GM23338 (cell line): ENCODE results near the gene SLC25A26. TPM values are rescaled to one million over a fixed set of nuclear protein-coding genes. Genes with fewer than 3 reads are reported as not detected.

Experiments used
- ATAC-seq: fragments of 200-7000 bp; cut with Tn5 transposase; 3 replicates; pipeline ENCODE4 v1.9.1; 2020
- DNase-seq: peaks from one replicate; pipeline ENCODE4 v3.0.0-alpha.2; 2015; ENCODE audit warnings: low spot score
- H2AFZ ChIP-seq: fragments of 200-600 bp; sonication (generic); 2 replicates; pipeline ENCODE4 v1.8.0; 2016; ENCODE audit warnings: antibody characterized with exemption, mild to moderate bottlenecking, moderate library complexity
- H3F3A ChIP-seq: fragments of 200-600 bp; sonication (generic); replicated peaks from 2 replicates; pipeline ENCODE4 v1.8.0; 2017; ENCODE audit warnings: antibody characterized with exemption, mixed run types, low read depth
- H3K27ac ChIP-seq: fragments of 200-600 bp; sonication (generic); 2 replicates; pipeline ENCODE4 v1.6.1; 2016; ENCODE audit warnings: low read depth
- H3K27me3 ChIP-seq: fragments of 200-600 bp; sonication (generic); 2 replicates; pipeline ENCODE4 v1.8.0; 2016; ENCODE audit warnings: mild to moderate bottlenecking, mixed run types, moderate library complexity; ENCODE audit not compliant: insufficient read depth
- H3K36me3 ChIP-seq: fragments of 200-600 bp; sonication (generic); 2 replicates; pipeline ENCODE4 v1.8.0; 2016; ENCODE audit warnings: mild to moderate bottlenecking; ENCODE audit not compliant: insufficient read depth
- H3K4me1 ChIP-seq: fragments of 200-600 bp; sonication (generic); 2 replicates; pipeline ENCODE4 v1.8.0; 2016; ENCODE audit warnings: mild to moderate bottlenecking, moderate library complexity; ENCODE audit not compliant: insufficient read depth
- H3K4me2 ChIP-seq: fragments of 200-600 bp; sonication (generic); 2 replicates; pipeline ENCODE4 v1.7.1; 2017; ENCODE audit warnings: mixed run types
- H3K4me3 ChIP-seq: fragments of 200-600 bp; sonication (generic); 2 replicates; pipeline ENCODE4 v1.6.1; 2016; ENCODE audit warnings: mixed run types
- H3K79me2 ChIP-seq: fragments of 200-600 bp; sonication (generic); replicated peaks from 2 replicates; pipeline ENCODE4 v1.8.0; 2017; ENCODE audit warnings: mild to moderate bottlenecking; ENCODE audit not compliant: insufficient read depth
- H3K9me2 ChIP-seq: fragments of 200-600 bp; sonication (generic); 2 replicates; pipeline ENCODE4 v1.8.0; 2017; ENCODE audit not compliant: insufficient read depth
- H4K20me1 ChIP-seq: fragments of 200-600 bp; sonication (generic); replicated peaks from 2 replicates; pipeline ENCODE4 v1.8.0; 2017; ENCODE audit warnings: mild to moderate bottlenecking; ENCODE audit not compliant: insufficient read depth
- H3K27ac Mint-ChIP-seq: 2 replicates; pipeline ENCODE4 v1.8.0; 2020; ENCODE audit warnings: inconsistent platforms, mild to moderate bottlenecking, moderate library complexity, mixed read lengths
- H3K27me3 Mint-ChIP-seq: 3 replicates; pipeline ENCODE4 v1.8.0; 2022; ENCODE audit warnings: low read depth, mild to moderate bottlenecking, moderate library complexity, mixed read lengths, inconsistent platforms; ENCODE audit not compliant: insufficient read depth, poor library complexity
- H3K36me3 Mint-ChIP-seq: 3 replicates; pipeline ENCODE4 v1.8.0; 2021; ENCODE audit warnings: low read depth, mild to moderate bottlenecking, inconsistent platforms, moderate library complexity, mixed read lengths
- H3K4me1 Mint-ChIP-seq: 3 replicates; pipeline ENCODE4 v1.8.0; 2020; ENCODE audit warnings: mild to moderate bottlenecking, inconsistent platforms, mixed read lengths
- H3K4me3 Mint-ChIP-seq: 3 replicates; pipeline ENCODE4 v1.8.0; 2021; ENCODE audit warnings: moderate library complexity, mild to moderate bottlenecking, inconsistent platforms, mixed read lengths
- H3K9me3 Mint-ChIP-seq: 3 replicates; pipeline ENCODE4 v1.8.0; 2020; ENCODE audit warnings: moderate library complexity, mild to moderate bottlenecking, inconsistent platforms, mixed read lengths
- CREB1 ChIP-seq: fragments of 250-450 bp; sonication (Bioruptor Pico); IDR thresholded peaks from 2 replicates; pipeline ENCODE4 v1.5.0; 2020; ENCODE audit warnings: low read depth, mild to moderate bottlenecking, moderate library complexity
- CTCF ChIP-seq, 2 experiments: fragments of 200-600 bp in 1 of 2; sonication (generic) in 1 of 2; conservative IDR thresholded peaks; 2 replicates each; pipeline versions ENCODE4 v1.5.1 to v1.6.1; 2016 to 2017; ENCODE audit warnings: antibody characterized with exemption in 2 of 2, low read depth in 2 of 2, mild to moderate bottlenecking in 2 of 2, moderate library complexity in 1 of 2
- ETS1 ChIP-seq: IDR thresholded peaks from 2 replicates; pipeline ENCODE4 v1.6.1; 2016; ENCODE audit warnings: antibody characterized with exemption
- EZH2 ChIP-seq: fragments of 200-600 bp; sonication (generic); IDR thresholded peaks from one replicate; pipeline ENCODE4 v1.8.0; 2017; ENCODE audit warnings: antibody characterized with exemption, mild to moderate bottlenecking, low read depth; ENCODE audit not compliant: unreplicated experiment
- EZH2phosphoT487 ChIP-seq: fragments of 200-600 bp; sonication (generic); IDR thresholded peaks from one replicate; pipeline ENCODE4 v1.8.1; 2018; ENCODE audit warnings: antibody characterized with exemption; ENCODE audit not compliant: unreplicated experiment
- JUNB ChIP-seq: IDR thresholded peaks from one replicate; pipeline ENCODE4 v1.6.1; 2016; ENCODE audit warnings: antibody characterized with exemption; ENCODE audit not compliant: unreplicated experiment
- NANOG ChIP-seq: IDR thresholded peaks from 2 replicates; pipeline ENCODE4 v1.6.1; 2016; ENCODE audit warnings: antibody characterized with exemption, borderline replicate concordance
- POLR2AphosphoS5 ChIP-seq: IDR thresholded peaks from 2 replicates; pipeline ENCODE4 v1.6.1; 2016; ENCODE audit warnings: antibody characterized with exemption, low read depth
- REST ChIP-seq: IDR thresholded peaks from one replicate; pipeline ENCODE4 v1.6.1; 2018; ENCODE audit warnings: antibody characterized with exemption; ENCODE audit not compliant: unreplicated experiment
- STAT1 ChIP-seq: IDR thresholded peaks from one replicate; pipeline ENCODE4 v1.6.1; 2016; ENCODE audit warnings: antibody characterized with exemption; ENCODE audit not compliant: unreplicated experiment
- ZNF114 ChIP-seq: fragments of 250-450 bp; sonication (Bioruptor Pico); IDR thresholded peaks from 2 replicates; pipeline ENCODE4 v1.5.0; 2020; ENCODE audit warnings: mild to moderate bottlenecking, moderate library complexity
- ZNF331 ChIP-seq: fragments of 250-450 bp; sonication (Bioruptor Pico); IDR thresholded peaks from 2 replicates; pipeline ENCODE4 v1.5.0; 2020; ENCODE audit warnings: low read depth, mild to moderate bottlenecking, moderate library complexity
- ZNF462 ChIP-seq: fragments of 250-450 bp; sonication (Bioruptor Pico); IDR thresholded peaks from 2 replicates; pipeline ENCODE4 v1.5.0; 2020; ENCODE audit warnings: mild to moderate bottlenecking, moderate library complexity
- polyA plus RNA-seq: library from polyadenylated mRNA; unstranded; fragments of >200 nt; fragmentation: Nextera tagmentation; extraction: Ambion mirVana; gene quantifications from 2 replicates; pipeline ENCODE4 v1.2.1, GENCODE V29; 2016
- total RNA-seq: library from RNA; depleted of rRNA; stranded (reverse); fragments of >200 nt; shearing (Covaris generic); gene quantifications from 2 replicates; pipeline ENCODE4 v1.2.3, GENCODE V29; 2014

Gene SLC25A26
- total and polyA plus RNA-seq, 2 experiments from 2014 or later = 24.8 to 40.2 TPM

GRCh38 chr3:66367979-66368378 lies 147.2 kb downstream of the SLC25A26 start:
- H3K27me3 Mint-ChIP-seq = peaks cover 2% of the 10 kb centered on the region

More at GRCh38 chr3:66367979-66368378, 147.2 kb downstream of the SLC25A26 start:
- no peak for ATAC-seq
- no peak for DNase-seq
- Mint-ChIP-seq H3K36me3 (no peaks in the 10 kb centered on the region; the same call in 2 of the 3 replicates), H3K9me3 (no peaks in the 10 kb centered on the region), H3K27ac (no peak overlapping the region), H3K4me1 (peaks cover 21% of the 10 kb centered on the region), H3K4me3 (no peak overlapping the region)
- no peak overlapping the region for H2AFZ ChIP-seq
- H4K20me1 ChIP-seq = no peaks in the 10 kb centered on the region
- TF ChIP-seq EZH2 (no peak), NANOG (no peak), REST (no peak), EZH2phosphoT487 (no peak), CREB1 (CRISPR knock-in tag) (no peak), ZNF331 (CRISPR knock-in tag) (no peak), JUNB (no peak), ETS1 (no peak), ZNF114 (CRISPR knock-in tag) (no peak), STAT1 (no peak), ZNF462 (no peak), POLR2AphosphoS5 (no peak), CTCF (conservative IDR thresholded peaks at IDR 0.05; ENCODE audit: low read depth in 2 of 2) (no peak)
- H3K9me2 ChIP-seq = no peaks in the 10 kb centered on the region
- no peak overlapping the region for H3K4me2 ChIP-seq
- peaks cover 17% of the 10 kb centered on the region for H3K4me1 ChIP-seq
- no peak overlapping the region for H3K4me3 ChIP-seq
- H3K79me2 ChIP-seq = no peaks in the 10 kb centered on the region
- H3K36me3 ChIP-seq = no peaks in the 10 kb centered on the region
- H3K27me3 ChIP-seq = no peaks in the 10 kb centered on the region
- no peak overlapping the region for H3K27ac ChIP-seq
- no peaks in the 10 kb centered on the region for H3F3A ChIP-seq
